Activated CD4-positive, alpha-beta T cell treated with anti-CD3 and anti-CD28 coated beads for 4 hours (primary cell): ENCODE measurements around the gene TAF3.

Source experiments
- DNase-seq, 2 donors: peaks; one replicate each; pipeline ENCODE4 v3.0.0-alpha.2; 2020

TAF3 gene

GRCh38 chr10:8049865-8050555 is 231.7 kb downstream of the TAF3 start:
- no peak for DNase-seq

DNA sequence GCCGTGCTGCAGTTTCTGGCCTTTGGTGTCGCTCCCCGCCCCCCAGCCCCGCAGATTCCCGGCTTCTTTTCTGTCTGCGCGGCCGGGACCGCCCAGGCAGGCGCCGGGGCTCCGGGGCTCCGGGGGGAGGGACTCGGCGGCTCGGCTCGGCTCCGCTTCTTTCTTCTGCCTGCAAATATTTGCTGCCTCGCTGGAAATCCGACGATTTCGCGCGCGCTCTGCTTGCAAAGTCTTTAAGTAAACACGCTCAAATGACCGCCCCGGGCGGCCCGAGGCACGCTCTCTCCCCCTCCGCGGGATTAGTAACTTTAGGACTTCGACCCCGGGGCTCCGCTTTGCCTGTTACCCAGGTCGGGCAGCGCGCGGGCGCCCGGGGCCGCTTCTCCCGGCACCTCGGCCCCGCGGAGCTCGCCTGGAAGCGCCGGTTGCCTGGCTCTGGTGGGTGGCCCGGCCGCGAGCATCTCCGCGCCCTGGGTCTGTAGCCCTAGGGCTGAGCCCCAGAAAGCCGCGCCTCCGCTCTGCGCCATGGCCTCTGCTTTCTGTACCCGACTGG is 232.3 kb downstream of the TAF3 start:
- no peak for DNase-seq

GRCh38 chr10:8051109-8051821 is 233.0 kb downstream of the TAF3 start:
- no peak for DNase-seq

DNA sequence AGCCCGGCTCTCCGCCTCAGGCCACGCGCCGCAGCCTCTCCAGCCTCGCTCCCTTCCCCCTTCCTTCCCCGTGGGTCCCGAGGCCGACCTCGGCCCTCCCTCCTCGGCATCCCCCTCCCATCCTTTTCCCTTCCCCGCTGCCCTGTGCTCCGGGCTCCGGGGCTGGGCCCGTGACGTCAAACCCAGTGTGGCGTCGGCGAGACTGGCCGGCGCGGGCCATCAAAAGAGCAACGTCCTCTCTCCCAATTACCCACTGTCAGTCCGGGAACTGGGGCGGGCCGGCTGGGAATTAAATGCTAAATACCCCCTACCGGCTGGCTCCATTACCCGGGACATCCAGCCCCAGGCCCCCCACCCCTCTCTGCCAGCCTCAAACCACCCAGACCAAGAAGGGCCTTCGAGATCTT is 233.5 kb downstream of the TAF3 start:
- DNase-seq: no peak

DNA sequence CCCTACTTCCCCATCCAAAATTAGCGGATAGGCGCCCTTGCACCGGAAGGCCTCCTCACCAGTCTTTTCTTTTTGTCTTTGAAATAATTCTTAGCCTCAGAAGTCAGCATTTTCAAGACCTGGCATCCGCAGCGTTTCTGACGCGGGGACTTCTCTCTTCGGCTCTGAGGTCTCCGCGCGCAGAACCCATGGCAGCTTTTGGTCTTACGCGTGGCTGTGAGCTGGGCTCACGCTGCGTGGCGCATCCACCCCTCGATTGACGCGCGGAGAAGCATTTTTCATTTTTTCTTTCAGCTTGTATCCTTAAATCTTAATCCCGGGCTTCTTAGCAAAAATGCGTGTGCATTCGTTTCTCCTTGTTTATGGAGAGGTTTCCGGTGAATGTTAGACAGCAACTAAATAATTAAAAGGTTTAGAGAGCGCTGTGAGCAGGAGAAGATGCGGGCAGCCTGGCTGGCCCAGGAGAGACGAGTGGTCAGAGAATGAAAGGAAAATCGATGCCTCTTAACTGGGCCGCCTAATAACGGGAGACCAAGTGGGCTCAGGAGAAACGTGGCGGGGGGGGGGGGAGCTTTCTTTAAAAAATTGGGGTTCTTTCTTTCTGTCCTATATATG is 234.1 kb downstream of the TAF3 start:
- DNase-seq: no peak

DNA sequence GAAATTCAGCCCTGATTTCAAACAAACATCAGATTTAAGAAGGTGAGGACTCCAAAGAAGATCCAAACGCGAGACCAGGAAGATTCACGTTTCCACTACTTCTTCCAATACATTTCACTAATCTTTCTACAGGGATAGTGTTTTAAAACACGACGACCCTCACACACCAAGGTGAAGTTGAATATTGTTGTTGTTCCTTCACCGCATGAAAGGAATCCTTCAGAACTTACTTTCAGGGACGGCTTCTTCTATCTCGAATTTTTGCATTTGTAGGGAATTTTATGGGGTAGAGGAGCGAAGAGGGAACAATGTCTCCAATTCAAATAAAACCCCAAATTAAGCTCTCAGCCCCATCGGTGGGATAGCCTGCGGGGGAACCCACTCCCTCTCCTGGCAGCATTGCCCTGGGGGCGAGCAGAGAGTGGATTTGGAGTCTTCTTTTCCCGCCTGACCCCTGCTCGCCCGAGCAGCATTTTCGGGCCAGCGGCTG is 234.7 kb downstream of the TAF3 start:
- DNase-seq: no peak

DNA sequence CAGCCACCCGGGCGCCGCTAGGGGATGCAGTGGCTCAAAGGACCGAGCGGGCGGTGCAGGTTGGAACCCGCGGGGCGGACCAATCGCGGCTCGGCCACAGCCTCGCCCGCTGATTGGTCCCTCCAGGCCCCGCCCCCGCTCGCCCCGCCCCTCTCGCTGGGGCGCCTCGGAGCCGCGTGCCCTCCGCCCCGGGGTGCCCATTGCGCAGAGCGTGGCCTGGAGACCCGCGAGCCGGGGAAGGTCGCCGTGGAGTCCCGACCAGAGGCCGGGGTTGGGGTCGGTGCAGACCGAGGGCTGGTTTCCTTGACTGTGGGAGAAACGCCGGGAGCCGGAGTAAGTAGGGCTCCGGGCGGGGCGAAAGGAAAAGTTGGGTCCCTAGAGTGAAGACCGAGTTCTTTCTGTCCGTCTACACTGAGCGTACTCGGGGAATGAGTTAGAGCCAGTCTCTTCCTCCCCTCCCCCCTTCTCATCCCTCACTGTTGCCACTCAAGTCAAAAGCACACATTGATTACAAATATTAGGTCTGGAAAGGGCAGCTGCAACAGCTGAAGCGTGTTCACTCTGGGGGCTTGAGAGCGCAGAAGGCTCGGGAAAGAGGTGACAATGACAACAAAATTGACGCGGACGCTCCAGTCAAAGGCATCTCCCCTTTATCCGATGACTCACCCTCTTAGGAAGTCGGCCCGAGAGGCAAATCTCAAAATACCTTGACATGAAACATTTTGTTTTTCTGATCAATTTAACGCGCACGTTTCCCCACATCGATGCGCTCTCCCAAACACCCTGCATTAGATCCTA is 235.3 kb downstream of the TAF3 start:
- peak; percentile 96 for DNase-seq

GRCh38 chr10:8054244-8054493 is 235.9 kb downstream of the TAF3 start:
- no peak for DNase-seq

DNA sequence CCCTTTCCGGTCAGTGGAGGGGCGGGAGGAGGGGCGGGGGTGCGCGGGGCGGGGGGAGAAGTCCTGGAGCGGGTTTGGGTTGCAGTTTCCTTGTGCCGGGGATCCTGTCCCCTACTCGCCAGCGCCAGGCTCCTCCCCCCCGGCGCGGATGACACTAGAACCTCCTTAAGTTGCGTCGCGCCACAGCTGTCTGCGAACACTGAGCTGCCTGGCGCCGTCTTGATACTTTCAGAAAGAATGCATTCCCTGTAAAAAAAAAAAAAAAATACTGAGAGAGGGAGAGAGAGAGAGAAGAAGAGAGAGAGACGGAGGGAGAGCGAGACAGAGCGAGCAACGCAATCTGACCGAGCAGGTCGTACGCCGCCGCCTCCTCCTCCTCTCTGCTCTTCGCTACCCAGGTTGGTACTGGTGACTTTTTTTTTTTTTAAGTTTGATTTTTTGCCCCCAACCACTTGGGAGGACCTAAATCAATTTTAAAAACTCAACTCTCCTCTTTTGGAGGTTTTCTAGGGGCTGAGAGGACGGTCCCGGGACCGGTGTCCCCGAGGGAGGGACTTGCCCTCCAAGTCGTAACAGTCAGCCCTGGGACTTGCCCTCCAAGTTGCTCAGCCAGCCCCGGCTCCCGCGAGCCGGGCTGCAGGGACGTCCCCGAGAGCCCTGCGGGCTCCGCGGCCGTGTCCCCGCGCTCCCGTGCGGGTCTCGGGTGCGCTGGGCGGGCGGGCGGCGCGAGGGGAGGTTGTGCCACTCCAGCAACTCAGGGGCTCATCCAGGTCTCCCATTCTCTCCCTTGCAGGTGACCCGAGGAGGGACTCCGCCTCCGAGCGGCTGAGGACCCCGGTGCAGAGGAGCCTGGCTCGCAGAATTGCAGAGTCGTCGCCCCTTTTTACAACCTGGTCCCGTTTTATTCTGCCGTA is 236.4 kb downstream of the TAF3 start, which contains the start of gene GATA3:
TSS of gene GATA3 (plus strand) at position 195 of the 914 bp plus-strand sequence. CDS start 968 bp downstream, outside the sequence.
- DNase-seq: peak; percentile 76 to 80

DNA sequence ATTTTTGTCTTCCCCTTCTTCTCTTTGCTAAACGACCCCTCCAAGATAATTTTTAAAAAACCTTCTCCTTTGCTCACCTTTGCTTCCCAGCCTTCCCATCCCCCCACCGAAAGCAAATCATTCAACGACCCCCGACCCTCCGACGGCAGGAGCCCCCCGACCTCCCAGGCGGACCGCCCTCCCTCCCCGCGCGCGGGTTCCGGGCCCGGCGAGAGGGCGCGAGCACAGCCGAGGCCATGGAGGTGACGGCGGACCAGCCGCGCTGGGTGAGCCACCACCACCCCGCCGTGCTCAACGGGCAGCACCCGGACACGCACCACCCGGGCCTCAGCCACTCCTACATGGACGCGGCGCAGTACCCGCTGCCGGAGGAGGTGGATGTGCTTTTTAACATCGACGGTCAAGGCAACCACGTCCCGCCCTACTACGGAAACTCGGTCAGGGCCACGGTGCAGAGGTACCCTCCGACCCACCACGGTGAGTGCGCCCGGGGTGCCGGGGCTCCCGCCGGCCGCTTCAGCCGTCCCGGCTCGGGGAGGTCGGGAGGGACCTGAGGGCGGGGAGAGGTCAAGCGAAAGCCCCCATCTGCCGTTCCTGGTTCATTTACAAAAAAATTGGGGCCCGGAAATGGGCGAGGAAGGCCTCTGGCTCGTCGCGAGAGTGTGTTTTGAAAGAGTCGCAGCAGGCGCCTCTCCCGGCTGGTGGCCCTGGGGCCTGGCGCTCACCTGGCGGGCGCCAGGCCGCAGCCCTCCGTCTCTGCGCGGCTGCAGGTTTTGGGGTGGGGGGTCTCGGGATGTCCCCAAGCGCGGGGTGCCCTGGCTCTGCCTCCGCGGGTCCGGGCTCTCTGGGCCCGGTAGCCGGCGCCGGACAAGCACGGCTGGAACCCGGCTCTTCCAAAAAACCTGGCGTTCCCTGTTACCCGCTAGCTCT is 237.4 kb downstream of the TAF3 start:
- no peak for DNase-seq

- no peak for DNase-seq
Measured at GRCh38 chr10:8056378-8056777, 238.1 kb downstream of the TAF3 start.

DNA sequence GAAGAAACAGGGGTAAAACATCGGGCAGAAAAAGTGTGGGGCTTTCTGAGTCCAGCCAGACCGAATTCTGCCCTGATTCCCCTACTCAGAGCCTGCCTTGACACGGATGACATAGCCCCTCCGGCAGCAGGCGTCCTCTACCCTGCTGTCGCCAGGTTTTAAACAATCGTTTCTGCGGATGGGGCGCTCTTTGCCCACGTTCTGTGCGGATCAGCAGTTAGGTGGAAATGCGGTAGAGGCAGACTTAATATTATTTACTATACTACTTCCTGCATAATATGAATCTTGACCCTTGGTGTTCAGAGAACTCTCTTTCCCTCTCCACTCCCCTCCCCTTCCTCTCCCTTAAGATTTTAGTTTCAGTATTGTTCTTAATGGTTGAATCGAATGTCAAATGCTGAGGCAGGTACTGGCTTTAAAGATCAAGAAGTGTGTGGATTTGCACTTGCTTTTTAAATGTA is 238.6 kb downstream of the TAF3 start:
- DNase-seq: peak in 1 of 2 donors; percentile 56

- DNase-seq: no peak
Measured at GRCh38 chr10:8057636-8058273, 239.4 kb downstream of the TAF3 start.

DNA sequence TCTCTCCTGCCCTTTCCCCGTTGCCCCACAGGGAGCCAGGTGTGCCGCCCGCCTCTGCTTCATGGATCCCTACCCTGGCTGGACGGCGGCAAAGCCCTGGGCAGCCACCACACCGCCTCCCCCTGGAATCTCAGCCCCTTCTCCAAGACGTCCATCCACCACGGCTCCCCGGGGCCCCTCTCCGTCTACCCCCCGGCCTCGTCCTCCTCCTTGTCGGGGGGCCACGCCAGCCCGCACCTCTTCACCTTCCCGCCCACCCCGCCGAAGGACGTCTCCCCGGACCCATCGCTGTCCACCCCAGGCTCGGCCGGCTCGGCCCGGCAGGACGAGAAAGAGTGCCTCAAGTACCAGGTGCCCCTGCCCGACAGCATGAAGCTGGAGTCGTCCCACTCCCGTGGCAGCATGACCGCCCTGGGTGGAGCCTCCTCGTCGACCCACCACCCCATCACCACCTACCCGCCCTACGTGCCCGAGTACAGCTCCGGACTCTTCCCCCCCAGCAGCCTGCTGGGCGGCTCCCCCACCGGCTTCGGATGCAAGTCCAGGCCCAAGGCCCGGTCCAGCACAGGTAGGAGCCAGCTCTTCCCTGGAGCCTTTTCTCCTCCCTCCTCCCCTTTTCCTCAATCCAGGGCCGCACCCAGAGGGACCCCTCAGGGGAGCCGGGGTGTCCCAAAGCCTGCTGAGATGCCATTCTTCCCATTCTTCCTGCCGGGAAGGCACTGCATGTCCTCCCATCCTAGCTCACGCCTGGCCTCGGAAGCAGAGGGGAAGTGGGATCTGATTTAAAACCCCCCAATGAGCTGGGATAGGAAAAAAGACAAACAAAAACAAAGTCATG is 240.2 kb downstream of the TAF3 start:
- no peak for DNase-seq

- DNase-seq: no peak
Measured at GRCh38 chr10:8059191-8059936, 241.1 kb downstream of the TAF3 start.

DNA sequence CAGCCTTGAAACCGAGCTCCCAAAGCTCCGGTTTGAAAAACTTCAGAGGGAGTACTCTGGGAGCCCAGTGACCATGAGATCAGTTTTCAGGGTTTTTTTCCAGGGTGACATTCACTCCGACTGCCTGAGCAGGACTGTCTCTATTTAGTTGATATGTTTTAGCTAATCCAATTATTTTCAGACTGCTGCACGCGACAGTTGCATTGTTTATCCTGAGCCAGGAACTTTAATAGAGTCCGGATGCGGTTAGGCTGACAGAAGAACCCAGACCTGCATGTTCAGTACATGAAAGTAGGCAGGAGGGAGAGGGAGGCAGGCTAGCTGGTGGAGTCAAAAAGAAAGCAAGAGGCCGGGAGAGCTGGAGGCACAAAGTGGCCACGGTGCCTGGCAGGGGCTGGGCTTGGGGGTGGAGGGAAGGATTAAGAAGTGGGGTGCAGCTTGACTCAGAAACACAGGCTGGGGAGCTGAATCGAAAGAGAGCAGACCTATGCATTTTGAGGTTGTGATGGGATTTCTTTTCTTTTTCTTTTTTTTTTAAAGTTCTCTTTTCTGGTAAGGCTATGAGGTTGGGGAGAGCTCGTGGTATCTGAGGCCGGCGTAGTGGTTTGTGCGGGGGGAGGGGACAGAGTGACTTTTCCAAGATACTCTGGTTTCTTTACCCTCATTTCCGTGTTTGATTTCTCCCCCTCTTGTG is 241.9 kb downstream of the TAF3 start:
- DNase-seq: peak in 1 of 2 donors; percentile 42

GRCh38 chr10:8060704-8061121 is 242.4 kb downstream of the TAF3 start:
- no peak for DNase-seq
